Vagina (tissue), 2 donors: Measurements from ENCODE around the gene WFDC8. TPM values are rescaled to one million over a fixed set of nuclear protein-coding genes. Genes with fewer than 3 reads are reported as not detected.
"Not testable (repeated sequence)": the region's sequence is repeated elsewhere in the genome, so short reads cannot be mapped to it uniquely, and the experiment has no call there.

Experiments
- DNase-seq, 2 donors: peaks; one replicate each; pipeline ENCODE4 v3.0.0-alpha.2; 2017; ENCODE audit errors: extremely low spot score in 2 of 2
- H3K27ac ChIP-seq: fragments of 200-600 bp; sonication (generic); one replicate; pipeline ENCODE4 v1.5.1; 2019
- H3K27me3 ChIP-seq: fragments of 200-600 bp; sonication (generic); one replicate; pipeline ENCODE4 v1.5.1; 2019
- H3K36me3 ChIP-seq, 2 donors: fragments of 200-600 bp; sonication (generic); one replicate each; pipeline ENCODE4 v1.5.1; 2017 to 2019
- H3K4me1 ChIP-seq: fragments of 200-600 bp; sonication (generic); one replicate; pipeline ENCODE4 v1.5.1; 2019
- H3K4me3 ChIP-seq, 2 donors: fragments of 200-600 bp; sonication (generic); 1 replicate in 1 of 2; 2 replicates in 1 of 2; pipeline ENCODE4 v1.5.1; 2016 to 2019
- H3K9me3 ChIP-seq: fragments of 200-600 bp; sonication (generic); one replicate; pipeline ENCODE4 v1.5.1; 2019
- CTCF ChIP-seq, 3 experiments: fragments of 450-650 bp in 2 of 3; fragments of 200-600 bp in 1 of 3; sonication (generic) in 1 of 3; IDR thresholded peaks; one replicate each; pipeline ENCODE4 v1.5.1; 2017 to 2019; ENCODE audit warnings: antibody characterized with exemption in 3 of 3, mild to moderate bottlenecking in 2 of 3, moderate library complexity in 2 of 3
- POLR2A ChIP-seq, 2 donors: fragments of 450-650 bp; IDR thresholded peaks; one replicate each; pipeline ENCODE4 v1.6.1; 2017; ENCODE audit warnings: antibody characterized with exemption in 2 of 2, mild to moderate bottlenecking in 2 of 2, moderate library complexity in 2 of 2
- POLR2AphosphoS5 ChIP-seq, 2 donors: sonication (generic); formaldehyde crosslinking; IDR thresholded peaks; one replicate each; pipeline ENCODE4 v1.9.0; 2017; ENCODE audit warnings: antibody characterized with exemption in 2 of 2, mild to moderate bottlenecking in 2 of 2, low read depth in 1 of 2; ENCODE audit not compliant: insufficient read depth in 1 of 2
- intact Hi-C: fragments of 100-400 bp; cut with DNase I; formaldehyde crosslinking; loops from one replicate; pipeline ENCODE4 v1.15.1; 2023
- total RNA-seq: library from RNA; depleted of rRNA; stranded (reverse); fragments of >200 nt; gene quantifications from one replicate; pipeline ENCODE4 v1.2.3, GENCODE V29; 2016

WFDC8 gene
- total RNA-seq, 1 donor from 2014 or later = not detected

DNA sequence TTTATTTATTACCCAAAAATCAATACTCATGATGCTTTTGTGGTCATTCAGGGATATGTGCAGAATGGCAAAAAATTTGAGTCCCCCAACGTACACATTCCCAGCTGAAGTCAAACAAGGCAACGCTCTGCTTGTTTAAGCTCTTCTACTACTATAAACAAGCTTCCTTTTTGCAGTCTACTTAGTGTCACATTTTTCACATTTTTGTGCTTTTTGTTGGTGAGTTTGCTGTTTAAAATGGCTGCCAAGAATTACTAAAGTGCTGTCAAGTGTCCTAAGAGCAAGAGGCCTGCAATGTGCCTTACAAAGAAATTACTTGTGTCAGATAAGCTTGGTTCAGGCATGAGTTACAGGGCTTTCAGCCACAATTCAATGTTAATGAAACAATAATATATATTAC, 2.1 kb downstream of the WFDC8 start:
- H3K36me3 ChIP-seq = no peaks in the 10 kb centered on the region
- H3K4me3 ChIP-seq = no peak overlapping the region
- H3K4me1 ChIP-seq = peaks cover 8% of the 10 kb centered on the region
- no peak for TF ChIP-seq POLR2A (IDR thresholded peaks at IDR 0.05)
- TF ChIP-seq POLR2AphosphoS5 (IDR thresholded peaks at IDR 0.05; ENCODE audit: insufficient read depth in 1 of 2, low read depth in 1 of 2) = peak in 1 of 2 donors; percentile 13
- no peak overlapping the region for H3K27ac ChIP-seq
- no peaks in the 10 kb centered on the region for H3K9me3 ChIP-seq
- DNase-seq = no peak
- intact Hi-C loops = no loop called here
- H3K27me3 ChIP-seq = no peaks in the 10 kb centered on the region

DNA sequence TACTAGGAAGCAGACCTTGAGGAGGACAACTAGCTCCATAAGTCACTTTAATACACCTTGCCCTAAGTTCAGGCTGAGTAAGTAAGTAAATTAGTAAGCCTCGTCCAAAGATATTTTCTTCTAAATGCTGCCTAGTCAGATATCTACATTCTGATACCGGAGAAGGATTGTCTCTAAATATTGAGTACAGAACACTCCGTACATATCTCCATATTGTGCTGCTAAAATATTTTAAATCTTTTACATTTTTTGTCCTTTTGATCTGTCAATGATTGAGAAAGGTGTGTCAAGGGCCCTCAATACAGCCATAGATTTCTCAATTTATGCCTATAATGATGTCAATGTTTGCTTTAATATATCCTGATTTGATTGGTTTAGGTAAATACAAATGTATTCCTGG, 3.2 kb downstream of the WFDC8 start:
- Histone ChIP-seq H3K4me3 (no peak overlapping the region), H3K36me3 (no peaks in the 10 kb centered on the region), H3K4me1 (peaks cover 8% of the 10 kb centered on the region), H3K9me3 (no peaks in the 10 kb centered on the region), H3K27ac (no peak overlapping the region), H3K27me3 (no peaks in the 10 kb centered on the region)
- no peak for DNase-seq
- TF ChIP-seq POLR2AphosphoS5 (IDR thresholded peaks at IDR 0.05; ENCODE audit: insufficient read depth in 1 of 2, low read depth in 1 of 2) (no peak), CTCF (IDR thresholded peaks at IDR 0.05) (no peak), POLR2A (IDR thresholded peaks at IDR 0.05) (no peak)
- intact Hi-C loops = no loop called here

- H3K27ac ChIP-seq, H3K4me1 ChIP-seq, H3K36me3 ChIP-seq, intact Hi-C loops, H3K4me3 ChIP-seq, H3K27me3 ChIP-seq, H3K9me3 ChIP-seq, DNase-seq: not testable (repeated sequence)
These were observed 9.4 kb downstream of the WFDC8 start for GRCh38 chr20:45569650-45570049.

DNA sequence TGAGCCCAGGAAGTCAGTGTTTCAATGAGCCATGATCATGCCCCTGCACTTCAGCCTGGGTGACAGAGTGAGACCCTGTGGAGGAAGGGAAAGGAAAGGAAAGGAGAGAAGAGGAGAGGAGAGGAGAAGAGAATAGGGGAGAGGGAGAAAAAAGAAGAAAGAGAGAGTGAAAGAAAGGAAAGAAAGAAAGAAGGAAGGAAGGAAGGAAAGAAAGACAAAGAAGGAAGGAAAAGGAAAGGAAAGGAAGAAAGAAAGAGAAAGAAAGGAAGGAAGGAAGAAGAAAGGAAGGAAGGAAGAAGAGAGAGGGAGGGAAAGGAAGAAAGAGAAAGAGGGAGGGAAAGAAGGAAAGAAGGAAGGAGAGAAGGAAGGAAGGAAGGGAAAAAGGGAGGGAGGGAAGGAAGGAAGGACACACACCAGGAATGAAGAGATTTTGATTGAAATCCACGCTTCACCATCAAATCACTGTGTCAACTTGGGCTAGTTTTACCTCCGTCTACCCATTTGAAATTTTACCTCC, 14.3 kb downstream of the WFDC8 start:
- TF ChIP-seq POLR2A (IDR thresholded peaks at IDR 0.05) (no peak), CTCF (IDR thresholded peaks at IDR 0.05) (no peak), POLR2AphosphoS5 (IDR thresholded peaks at IDR 0.05; ENCODE audit: insufficient read depth in 1 of 2, low read depth in 1 of 2) (no peak)
- H3K27ac ChIP-seq = no peak overlapping the region
- intact Hi-C loops = no loop called here
- H3K4me1 ChIP-seq = no peaks in the 10 kb centered on the region
- no peak for DNase-seq
- no peaks in the 10 kb centered on the region for H3K27me3 ChIP-seq
- no peaks in the 10 kb centered on the region for H3K9me3 ChIP-seq
- H3K4me3 ChIP-seq = no peak overlapping the region
- no peaks in the 10 kb centered on the region for H3K36me3 ChIP-seq

- no peak overlapping the region for H3K27ac ChIP-seq
- H3K4me3 ChIP-seq = no peak overlapping the region
- no peak for TF ChIP-seq POLR2AphosphoS5 (IDR thresholded peaks at IDR 0.05; ENCODE audit: insufficient read depth in 1 of 2, low read depth in 1 of 2)
- TF ChIP-seq POLR2A (IDR thresholded peaks at IDR 0.05) = no peak
- no peak for TF ChIP-seq CTCF (IDR thresholded peaks at IDR 0.05)
- no peaks in the 10 kb centered on the region for H3K4me1 ChIP-seq
- no peaks in the 10 kb centered on the region for H3K27me3 ChIP-seq
- no peak for DNase-seq
- no peaks in the 10 kb centered on the region for H3K9me3 ChIP-seq
- H3K36me3 ChIP-seq = no peaks in the 10 kb centered on the region
- intact Hi-C loops = no loop called here
These were observed 23.9 kb downstream of the WFDC8 start for GRCh38 chr20:45555198-45555597.

GRCh38 chr20:45552456-45552855, 26.6 kb downstream of the WFDC8 start:
- TF ChIP-seq POLR2AphosphoS5 (IDR thresholded peaks at IDR 0.05; ENCODE audit: insufficient read depth in 1 of 2, low read depth in 1 of 2) = no peak
- TF ChIP-seq POLR2A (IDR thresholded peaks at IDR 0.05) = no peak
- no peak for TF ChIP-seq CTCF (IDR thresholded peaks at IDR 0.05)
- H3K27me3 ChIP-seq = no peaks in the 10 kb centered on the region
- H3K4me1 ChIP-seq = no peaks in the 10 kb centered on the region
- no peak for DNase-seq
- no peaks in the 10 kb centered on the region for H3K36me3 ChIP-seq
- H3K27ac ChIP-seq = no peak overlapping the region
- no peak overlapping the region for H3K4me3 ChIP-seq
- intact Hi-C loops = no loop called here
- no peaks in the 10 kb centered on the region for H3K9me3 ChIP-seq
